Ishikawa (cell line): ENCODE data around the gene BCCIP.

Experiments used
- CEBPB ChIP-seq: IDR thresholded peaks from 2 replicates; pipeline ENCODE4 v1.6.1; 2012
- CREB1 ChIP-seq: IDR thresholded peaks from 2 replicates; pipeline ENCODE4 v1.6.1; 2012; ENCODE audit warnings: low read depth
- EGR1 ChIP-seq: IDR thresholded peaks from 2 replicates; pipeline ENCODE4 v1.6.1; 2012
- EP300 ChIP-seq: IDR thresholded peaks from 2 replicates; pipeline ENCODE4 v1.6.1; 2012; ENCODE audit warnings: borderline replicate concordance
- FOXM1 ChIP-seq: IDR thresholded peaks from 2 replicates; pipeline ENCODE4 v1.6.1; 2012; ENCODE audit warnings: low read depth, borderline replicate concordance
- NFIC ChIP-seq: IDR thresholded peaks from 2 replicates; pipeline ENCODE4 v1.6.1; 2012
- RAD21 ChIP-seq: IDR thresholded peaks from 2 replicates; pipeline ENCODE4 v1.6.1; 2012; ENCODE audit warnings: low read depth
- TAF1 ChIP-seq: IDR thresholded peaks from 2 replicates; pipeline ENCODE4 v1.6.1; 2012; ENCODE audit warnings: low read depth, mild to moderate bottlenecking
- TCF12 ChIP-seq: IDR thresholded peaks from 2 replicates; pipeline ENCODE4 v1.6.1; 2012; ENCODE audit warnings: low read depth
- TEAD4 ChIP-seq: IDR thresholded peaks from 2 replicates; pipeline ENCODE4 v1.6.1; 2012
- YY1 ChIP-seq: IDR thresholded peaks from 2 replicates; pipeline ENCODE4 v1.6.1; 2012; ENCODE audit warnings: low read depth
- ZBTB7A ChIP-seq: IDR thresholded peaks from 2 replicates; pipeline ENCODE4 v1.6.1; 2012; ENCODE audit warnings: low read depth
- TF ChIP-seq, protein P1 (sequence below): IDR thresholded peaks from 2 replicates; pipeline ENCODE4 v1.6.1; 2012
- TF ChIP-seq, protein P2 (sequence below): IDR thresholded peaks from 2 replicates; pipeline ENCODE4 v1.6.1; 2012; ENCODE audit warnings: low read depth, mild to moderate bottlenecking
- TF ChIP-seq, protein P3 (sequence below): IDR thresholded peaks from 2 replicates; pipeline ENCODE4 v1.6.1; 2012

The BCCIP gene

DNA sequence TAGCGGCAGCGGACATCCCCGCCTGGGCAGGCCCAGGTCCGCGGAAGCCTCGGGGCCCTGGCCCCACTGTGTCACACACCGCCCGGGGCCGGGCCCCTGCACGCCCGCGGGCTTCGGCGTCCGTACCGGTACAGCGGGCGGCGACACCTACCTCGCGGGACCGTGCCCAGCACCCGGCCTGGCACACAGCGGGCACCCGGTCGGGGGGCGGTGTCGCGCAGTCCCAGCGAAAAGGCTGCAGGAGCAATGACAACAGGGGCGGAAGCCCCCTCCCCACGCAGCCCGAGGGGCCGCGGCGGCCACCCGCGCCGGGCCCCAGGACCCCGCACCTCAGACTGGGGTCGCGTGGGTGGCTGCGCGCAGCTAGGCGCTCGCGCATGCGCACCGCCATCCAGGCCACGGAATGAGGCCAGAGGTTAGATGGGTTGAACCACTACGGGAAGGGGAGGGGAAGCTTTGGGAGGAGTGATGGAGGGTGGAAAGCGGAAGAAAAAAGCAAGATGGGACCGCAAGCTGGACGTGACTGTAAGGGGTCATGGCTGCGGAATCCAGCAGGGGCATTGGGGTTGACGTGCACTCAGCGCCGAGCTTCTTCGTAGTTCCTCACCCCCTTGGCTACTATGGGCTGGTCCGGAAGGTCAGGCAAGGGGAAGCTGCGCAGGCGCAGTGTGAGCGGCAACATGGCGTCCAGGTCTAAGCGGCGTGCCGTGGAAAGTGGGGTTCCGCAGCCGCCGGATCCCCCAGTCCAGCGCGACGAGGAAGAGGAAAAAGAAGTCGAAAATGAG lies at the start of gene BCCIP, which contains the start of gene UROS:
Gene BCCIP, plus strand, starts transcription at position 669 of the 785 bp plus-strand sequence. Its CDS starts 12 bp downstream, at position 681.
Gene UROS, minus strand, starts transcription at position 381 of the 785 bp plus-strand sequence. CDS start 6,759 bp downstream, outside the sequence.
- TF ChIP-seq EGR1 = no peak
- TF ChIP-seq FOXM1 = no peak
- TF ChIP-seq NFIC = no peak
- TF ChIP-seq, protein P1, sequence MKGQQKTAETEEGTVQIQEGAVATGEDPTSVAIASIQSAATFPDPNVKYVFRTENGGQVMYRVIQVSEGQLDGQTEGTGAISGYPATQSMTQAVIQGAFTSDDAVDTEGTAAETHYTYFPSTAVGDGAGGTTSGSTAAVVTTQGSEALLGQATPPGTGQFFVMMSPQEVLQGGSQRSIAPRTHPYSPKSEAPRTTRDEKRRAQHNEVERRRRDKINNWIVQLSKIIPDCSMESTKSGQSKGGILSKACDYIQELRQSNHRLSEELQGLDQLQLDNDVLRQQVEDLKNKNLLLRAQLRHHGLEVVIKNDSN = peak; percentile 2
- no peak for TF ChIP-seq CREB1
- TF ChIP-seq TAF1 = peak; percentile 96
- no peak; the same call in 1 of the 2 replicates for TF ChIP-seq TCF12
- TF ChIP-seq YY1 = peak; percentile 98
- TF ChIP-seq ZBTB7A = peak; percentile 98
- TF ChIP-seq EP300 = peak; percentile 72; the same call in 1 of the 2 replicates
- no peak for TF ChIP-seq CEBPB
- TF ChIP-seq, protein P2, sequence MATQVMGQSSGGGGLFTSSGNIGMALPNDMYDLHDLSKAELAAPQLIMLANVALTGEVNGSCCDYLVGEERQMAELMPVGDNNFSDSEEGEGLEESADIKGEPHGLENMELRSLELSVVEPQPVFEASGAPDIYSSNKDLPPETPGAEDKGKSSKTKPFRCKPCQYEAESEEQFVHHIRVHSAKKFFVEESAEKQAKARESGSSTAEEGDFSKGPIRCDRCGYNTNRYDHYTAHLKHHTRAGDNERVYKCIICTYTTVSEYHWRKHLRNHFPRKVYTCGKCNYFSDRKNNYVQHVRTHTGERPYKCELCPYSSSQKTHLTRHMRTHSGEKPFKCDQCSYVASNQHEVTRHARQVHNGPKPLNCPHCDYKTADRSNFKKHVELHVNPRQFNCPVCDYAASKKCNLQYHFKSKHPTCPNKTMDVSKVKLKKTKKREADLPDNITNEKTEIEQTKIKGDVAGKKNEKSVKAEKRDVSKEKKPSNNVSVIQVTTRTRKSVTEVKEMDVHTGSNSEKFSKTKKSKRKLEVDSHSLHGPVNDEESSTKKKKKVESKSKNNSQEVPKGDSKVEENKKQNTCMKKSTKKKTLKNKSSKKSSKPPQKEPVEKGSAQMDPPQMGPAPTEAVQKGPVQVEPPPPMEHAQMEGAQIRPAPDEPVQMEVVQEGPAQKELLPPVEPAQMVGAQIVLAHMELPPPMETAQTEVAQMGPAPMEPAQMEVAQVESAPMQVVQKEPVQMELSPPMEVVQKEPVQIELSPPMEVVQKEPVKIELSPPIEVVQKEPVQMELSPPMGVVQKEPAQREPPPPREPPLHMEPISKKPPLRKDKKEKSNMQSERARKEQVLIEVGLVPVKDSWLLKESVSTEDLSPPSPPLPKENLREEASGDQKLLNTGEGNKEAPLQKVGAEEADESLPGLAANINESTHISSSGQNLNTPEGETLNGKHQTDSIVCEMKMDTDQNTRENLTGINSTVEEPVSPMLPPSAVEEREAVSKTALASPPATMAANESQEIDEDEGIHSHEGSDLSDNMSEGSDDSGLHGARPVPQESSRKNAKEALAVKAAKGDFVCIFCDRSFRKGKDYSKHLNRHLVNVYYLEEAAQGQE = no peak
- TF ChIP-seq, protein P3, sequence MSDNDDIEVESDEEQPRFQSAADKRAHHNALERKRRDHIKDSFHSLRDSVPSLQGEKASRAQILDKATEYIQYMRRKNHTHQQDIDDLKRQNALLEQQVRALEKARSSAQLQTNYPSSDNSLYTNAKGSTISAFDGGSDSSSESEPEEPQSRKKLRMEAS = peak; percentile 80
- no peak for TF ChIP-seq RAD21
- TF ChIP-seq TEAD4 = peak; percentile 36; the same call in 1 of the 2 replicates

DNA sequence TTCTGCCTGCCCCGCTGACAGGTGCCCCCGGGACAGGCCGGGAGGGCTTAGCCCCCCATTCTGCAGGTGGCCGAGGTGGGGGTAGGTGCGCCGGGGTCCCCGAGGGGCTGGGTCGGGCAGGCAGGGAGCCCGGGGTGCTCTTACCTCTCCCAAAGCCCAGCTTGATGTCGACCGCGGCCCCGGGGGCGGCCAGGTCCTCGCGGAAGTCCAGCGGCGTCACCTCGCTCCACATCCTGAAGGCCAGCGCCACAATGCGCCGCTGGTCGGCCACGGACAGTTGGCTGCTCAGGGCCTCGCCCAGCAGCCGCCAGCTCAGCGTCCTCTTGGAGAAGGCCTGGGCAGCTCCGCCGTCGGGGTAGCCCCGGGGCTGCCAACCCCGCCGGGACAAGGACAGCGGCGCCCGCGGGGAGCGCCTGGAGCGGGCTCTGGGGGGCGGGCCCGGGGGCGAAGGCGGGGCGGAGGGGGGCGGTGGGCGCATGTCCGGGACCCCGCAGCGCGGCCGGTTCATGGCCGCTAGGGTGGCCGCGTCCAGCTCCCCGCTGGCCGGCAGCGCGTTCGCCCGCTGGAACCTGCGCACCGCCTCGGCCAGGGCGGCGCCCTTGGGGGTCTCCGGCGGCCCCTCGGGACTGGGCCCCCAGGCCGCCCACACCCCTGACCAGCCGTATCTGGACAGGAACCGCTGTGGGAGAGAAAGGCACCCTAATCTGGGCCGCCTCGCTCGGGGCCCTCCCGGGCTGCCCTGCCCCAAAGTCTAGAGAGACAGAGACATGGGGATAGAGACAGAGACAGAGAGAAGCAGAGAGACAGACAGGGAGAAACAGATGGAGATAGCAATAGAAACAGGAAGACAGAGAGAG lies 49.4 kb upstream of the BCCIP start:
- TF ChIP-seq, protein P2 = no peak
- TF ChIP-seq RAD21 (no peak), EP300 (no peak), FOXM1 (no peak), EGR1 (no peak), NFIC (no peak), CEBPB (no peak), TEAD4 (no peak), CREB1 (no peak), ZBTB7A (no peak), TCF12 (no peak), TAF1 (no peak), YY1 (no peak)
- TF ChIP-seq, protein P1 = no peak
- TF ChIP-seq, protein P3 = no peak

DNA sequence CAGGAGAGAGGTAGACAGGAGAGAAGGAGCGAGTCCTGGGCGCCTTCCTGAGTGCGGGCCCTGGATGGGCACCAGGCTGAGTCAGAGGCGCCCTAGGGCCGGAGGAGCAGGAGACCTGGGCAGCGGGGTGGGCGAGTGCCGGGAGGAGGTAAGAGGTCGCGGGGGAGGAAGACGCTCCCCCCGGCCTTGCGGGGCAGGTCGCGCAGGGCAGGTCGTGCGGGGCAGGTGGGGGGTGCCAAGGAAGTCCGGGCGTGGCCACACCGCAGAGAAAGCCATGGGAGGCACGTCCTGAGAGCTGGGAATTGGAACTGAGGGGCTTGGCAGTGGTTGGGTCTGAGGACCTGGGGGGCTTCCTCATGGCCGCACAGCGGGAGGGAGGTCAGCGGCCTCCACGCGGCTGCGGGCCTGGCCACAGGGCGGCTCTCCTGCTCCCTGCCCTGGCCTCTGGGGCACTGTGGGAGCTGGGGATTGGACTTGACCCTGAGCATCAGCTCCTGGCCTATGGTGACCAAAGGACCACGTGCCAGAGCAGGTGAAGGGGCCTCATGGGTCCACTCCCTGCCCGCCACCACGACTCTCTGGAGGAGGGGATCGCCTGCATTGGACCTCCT lies 48.7 kb upstream of the BCCIP start:
- TF ChIP-seq EGR1 (no peak), EP300 (no peak), YY1 (no peak)
- TF ChIP-seq, protein P3 = no peak

DNA sequence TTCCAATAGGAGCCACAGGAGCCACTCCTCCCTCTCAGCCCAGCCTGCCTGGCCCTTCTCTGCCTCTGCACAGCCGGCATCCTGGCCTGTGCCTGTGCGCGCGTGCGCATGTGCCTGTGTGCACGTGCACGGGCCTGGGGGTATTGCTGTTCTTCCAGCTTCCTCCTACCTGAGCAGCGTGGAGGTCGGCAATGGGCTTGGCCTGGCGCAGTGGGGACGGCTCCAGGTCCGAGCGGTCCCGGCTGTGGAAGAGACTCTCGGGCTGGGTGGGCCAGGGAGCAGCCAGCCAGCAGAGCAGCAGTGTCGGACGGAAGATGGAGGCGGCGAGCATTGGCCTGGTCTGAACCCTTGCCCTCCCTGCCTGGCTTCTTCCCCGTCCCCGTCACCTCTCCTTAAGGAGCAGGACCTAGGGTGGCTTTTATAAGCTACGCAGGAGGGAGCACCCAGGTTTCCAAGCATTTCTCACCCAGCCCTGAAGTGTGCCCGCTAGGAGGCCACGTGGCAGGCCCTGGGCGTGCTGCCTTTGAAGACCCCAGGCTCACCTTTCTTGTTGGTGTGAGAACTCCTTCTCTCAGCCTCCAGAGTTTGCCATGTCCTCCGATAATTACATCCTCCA lies 47.7 kb upstream of the BCCIP start, which contains the start of gene MMP21:
Gene MMP21, minus strand, starts transcription at position 331 of the 616 bp plus-strand sequence. Its CDS starts 0 bp downstream, at position 331.
- TF ChIP-seq FOXM1 (no peak), ZBTB7A (no peak), TCF12 (no peak), CEBPB (no peak), RAD21 (no peak), EP300 (no peak), YY1 (no peak), TEAD4 (no peak), NFIC (no peak), TAF1 (no peak), CREB1 (no peak), EGR1 (no peak)
- TF ChIP-seq, protein P1 = no peak
- TF ChIP-seq, protein P3 = no peak
- TF ChIP-seq, protein P2 = no peak
